NCI-H2196 (cell line): ENCODE data around the gene HAPLN2.

ENCODE experiments used
- DNase-seq: peaks from one replicate; lab custom pipeline; 2025; ENCODE audit not compliant: unreplicated experiment; lab: John Stamatoyannopoulos, UW

Gene HAPLN2

DNA sequence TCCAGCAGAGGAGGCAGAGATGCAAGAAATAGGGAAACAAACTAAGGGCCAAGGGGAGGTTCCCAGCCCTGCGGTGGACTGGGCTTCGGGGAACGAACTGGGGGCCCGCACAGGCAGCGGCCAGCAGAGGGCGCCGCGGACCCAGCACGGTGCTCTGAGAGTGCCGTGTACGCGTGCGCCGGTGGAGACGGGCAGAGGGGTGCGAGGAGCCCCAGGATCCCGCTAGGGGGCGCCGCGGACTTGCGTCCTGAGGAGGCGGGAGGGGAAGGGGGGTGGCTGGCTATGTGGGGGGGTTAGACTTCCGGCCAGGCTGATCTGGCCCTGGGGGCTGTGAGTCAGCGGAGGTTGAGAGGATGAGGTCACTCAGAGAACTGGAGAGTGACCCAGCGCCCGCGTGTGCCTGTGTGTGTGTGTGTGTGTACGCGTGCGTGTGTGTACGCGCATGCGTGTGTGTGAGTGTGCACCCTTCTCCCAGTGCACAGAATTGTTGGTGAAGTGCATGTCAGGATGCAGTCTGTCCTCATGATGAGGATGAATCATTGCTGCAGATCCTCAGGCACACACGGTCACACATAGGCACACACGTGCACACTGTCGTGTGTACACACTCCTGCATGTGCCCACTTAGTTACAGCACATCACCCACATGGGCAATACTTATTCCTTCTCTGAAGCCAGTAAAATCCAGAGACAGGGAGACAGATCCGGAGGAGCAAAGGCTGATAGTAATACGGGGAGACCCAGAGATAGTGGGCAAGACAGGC is 41.0 kb downstream of the HAPLN2 start:
- peak; percentile 99 for DNase-seq

DNA sequence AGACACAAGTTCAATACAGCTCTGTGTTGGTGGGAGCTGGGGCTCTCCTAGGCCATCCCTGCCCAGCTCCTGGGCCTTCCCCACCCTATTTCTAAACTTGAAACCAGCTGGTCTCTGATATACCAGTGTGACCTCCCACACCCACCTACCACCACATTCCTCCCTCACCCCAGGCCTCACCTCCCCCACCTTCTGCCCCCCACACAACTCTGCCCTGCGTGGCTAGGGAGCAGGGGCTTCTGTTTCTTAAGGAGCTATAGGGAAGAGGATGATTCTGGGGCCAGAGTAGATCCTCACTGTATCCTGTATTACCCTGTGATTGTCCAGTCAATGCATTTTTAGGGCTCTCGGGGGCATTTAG is 41.5 kb downstream of the HAPLN2 start:
- DNase-seq = no peak

DNA sequence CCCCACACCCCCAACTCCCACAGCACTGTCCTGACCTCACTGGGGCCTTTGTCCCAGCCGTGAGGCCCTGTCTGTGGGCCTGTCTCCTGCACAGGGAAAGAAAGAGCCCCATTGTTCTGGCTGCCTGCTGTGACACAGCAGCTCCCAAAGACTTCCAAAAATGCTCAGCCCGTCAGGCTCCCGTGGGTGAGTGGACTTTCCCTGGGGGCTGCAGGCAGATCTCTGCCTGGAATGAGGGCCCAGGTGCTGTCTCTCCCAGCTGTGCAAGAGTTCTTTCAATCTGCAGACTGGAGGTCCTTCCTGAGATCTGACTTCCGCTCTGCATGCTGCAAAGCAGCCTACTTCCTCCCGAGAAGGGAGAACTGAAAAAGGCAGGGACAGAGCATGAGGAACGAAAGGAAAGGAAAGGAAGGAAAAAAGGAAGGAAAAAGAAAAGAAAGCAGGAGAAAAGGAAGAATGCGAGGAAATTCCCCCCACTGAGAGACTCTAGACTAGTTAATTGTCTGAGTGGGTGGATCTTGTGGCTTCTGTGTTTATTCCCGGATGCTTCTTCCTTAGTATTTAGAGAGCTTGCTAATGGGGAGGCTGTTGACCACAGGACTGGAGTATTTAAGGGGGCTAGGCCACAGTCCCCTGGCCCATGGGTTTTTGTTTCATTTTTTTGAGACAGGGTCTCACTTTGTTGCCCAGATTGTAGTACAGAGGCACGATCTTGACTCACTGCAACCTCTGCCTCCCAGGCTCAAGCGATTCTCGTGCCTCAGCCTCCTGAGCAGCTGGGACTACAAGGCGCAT is 43.0 kb downstream of the HAPLN2 start:
- no peak for DNase-seq

DNA sequence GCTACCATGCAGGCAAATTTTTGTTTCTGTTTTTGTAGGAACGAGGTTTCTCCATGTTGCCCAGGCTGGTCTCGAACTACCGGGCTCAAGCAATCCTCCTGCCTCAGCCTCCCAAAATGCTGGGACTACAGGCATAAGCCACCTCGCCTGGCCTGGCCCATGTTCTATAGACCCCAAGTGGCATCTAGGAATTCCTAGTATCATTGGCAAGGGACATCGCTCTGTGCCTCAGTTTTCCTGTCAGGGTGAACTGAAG is 43.5 kb downstream of the HAPLN2 start:
- no peak for DNase-seq

DNA sequence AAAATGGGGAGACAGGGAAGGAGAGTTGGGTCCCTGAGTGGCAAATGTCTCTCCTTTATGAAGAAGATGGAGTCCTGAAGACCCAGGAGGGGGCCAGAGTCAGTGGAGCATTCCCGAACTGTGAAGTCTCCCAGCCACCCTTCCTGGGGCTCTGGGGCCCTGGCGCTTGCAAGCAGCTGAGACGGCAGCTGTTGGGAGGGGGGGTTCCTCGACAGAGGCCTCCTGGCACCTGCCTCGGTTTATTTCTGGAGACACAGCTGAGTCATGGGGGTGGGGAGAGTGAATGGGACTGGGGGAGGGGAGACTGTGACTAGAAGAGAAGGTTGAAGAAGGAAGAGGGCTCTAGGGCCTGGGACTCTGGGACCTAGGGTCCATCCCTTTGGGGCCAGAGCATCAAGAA is 44.0 kb downstream of the HAPLN2 start:
- DNase-seq = no peak

DNA sequence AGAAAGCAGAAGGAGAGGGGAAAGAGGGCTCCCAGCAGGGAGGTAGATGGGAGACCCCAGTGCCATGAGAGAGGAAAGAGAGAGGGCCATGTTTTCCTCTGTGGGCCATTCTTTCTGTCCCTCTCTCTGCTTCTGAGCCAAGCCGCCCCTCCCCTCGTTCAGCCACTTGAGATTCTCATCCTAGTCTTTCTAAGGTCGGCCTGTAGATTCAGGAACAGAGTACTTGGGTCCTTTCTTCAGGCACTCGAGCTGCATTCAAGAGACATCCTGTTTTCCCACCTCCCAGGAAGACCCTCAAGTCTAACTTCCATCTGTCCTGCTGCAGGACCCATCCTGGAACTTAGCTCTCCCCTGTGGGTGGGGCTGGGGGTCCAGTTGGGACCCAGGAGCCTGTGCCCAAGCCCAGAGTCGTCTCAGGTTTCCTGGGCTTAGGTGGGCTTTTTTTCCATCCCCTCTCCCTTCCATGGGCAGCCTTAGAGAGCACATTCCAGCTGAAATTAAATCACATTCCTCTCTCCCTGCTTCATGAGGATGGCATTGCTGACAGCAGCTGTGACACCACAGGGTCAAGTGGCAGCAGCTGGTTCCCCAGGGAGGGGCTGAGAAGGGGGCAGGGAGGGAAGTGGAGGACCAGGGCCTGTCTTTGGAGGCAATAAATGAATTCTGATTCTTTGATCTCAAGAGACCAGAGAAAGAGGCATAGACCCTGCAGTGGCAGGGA is 45.0 kb downstream of the HAPLN2 start:
- DNase-seq = peak; percentile 39

DNA sequence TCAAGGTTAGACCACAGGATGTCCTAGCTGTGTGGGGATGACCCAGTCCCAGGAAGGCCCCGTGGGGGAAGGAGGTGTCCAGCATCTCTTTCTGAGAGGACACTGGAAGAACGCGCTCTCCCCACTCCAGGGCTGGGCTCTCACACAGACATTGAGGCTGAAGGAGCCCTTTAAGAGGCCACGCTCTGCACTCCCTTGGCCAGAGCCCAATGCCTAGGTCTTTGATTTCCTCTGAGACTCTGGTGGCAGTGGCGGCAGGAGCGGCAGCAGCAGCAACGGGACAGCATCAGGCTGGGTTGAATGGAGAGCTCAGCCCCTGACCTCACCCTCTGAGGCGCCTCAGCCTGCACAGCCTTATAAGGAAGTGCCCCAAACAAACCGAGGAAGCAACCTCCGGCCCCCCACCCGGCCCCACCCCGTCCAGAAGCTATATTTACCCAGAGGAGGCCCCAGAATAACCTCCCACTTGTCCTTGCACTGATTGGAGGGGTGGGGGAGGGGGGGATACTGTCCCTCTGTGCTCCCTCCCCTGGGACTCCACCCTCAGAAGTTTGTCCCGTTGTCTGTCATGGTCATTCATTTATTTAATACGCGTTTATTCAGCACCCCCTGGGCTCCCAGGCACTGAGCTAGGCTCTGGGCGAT is 45.7 kb downstream of the HAPLN2 start:
- peak; percentile 42 for DNase-seq

DNA sequence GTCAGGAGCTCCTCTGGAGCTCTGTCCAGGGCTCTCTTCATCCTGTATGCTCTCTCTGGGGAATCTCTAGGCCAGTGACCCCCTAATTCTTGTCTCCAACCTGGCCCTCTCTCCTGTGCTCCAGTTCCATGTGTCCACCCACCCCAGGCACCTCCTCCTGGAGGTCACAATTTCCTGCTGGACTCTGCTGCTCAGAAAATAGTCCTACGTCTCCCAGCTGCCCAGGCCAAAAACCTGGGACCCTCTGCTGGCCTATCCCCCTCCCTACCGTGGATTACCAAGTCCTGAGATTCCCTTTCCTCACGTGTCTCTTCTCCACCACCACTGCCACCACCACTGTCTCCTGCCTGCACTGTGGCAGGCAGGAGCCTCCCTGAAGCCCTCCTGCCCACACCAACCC is 46.3 kb downstream of the HAPLN2 start:
- no peak for DNase-seq

DNA sequence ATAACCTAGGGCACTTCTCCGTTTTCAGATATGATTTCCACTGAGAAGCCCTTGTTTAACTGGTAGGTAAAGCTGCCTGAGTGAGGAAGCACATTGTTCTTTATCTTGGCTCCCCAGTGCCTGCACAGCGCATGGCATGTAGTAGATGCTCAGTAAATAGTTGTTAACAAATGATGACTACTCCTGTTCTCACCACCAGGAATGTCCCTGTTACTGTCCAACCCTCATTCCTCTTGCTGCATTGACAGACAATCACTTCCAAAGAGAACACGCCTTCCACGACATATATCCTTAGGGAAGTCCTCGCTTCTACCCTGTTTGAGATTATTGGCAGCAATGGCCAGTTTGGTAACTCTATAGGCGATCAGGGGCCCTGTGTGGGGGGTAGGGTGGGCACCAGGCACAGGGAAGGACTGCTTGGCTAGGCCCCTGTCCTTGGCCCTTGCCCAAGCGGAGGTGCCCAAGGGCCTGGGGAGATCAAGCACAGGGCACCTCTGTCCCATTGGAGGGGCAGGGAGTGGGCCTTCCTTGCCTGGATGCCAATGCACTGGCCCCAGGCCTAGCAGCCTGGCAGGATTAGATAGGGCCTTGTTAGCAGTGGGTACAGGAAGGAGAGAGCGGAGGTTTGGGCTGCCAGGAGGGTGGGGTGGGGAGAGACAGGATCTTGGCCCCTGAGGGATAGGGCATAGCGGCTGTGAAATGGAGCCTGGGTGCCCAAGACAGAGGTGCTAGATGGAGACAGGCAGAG is 47.8 kb downstream of the HAPLN2 start:
- DNase-seq = no peak

DNA sequence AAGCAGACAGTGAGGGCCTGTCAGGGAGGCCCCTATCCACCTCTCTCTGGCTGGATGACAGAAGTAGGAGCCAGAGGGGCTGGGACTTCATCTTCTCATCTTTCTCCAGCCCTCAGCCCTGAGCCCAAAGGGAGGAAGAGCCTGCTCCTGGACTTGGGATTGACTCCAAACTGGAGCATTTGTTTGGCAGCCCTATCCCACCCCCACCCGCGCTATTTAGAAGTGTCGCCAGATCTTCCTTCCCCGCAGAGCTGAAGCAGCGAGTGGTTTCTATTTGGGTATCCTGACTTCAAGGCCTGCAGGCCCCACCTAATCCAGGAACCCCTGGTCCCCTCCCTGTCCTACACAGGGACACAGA is 48.4 kb downstream of the HAPLN2 start:
- DNase-seq = no peak

DNA sequence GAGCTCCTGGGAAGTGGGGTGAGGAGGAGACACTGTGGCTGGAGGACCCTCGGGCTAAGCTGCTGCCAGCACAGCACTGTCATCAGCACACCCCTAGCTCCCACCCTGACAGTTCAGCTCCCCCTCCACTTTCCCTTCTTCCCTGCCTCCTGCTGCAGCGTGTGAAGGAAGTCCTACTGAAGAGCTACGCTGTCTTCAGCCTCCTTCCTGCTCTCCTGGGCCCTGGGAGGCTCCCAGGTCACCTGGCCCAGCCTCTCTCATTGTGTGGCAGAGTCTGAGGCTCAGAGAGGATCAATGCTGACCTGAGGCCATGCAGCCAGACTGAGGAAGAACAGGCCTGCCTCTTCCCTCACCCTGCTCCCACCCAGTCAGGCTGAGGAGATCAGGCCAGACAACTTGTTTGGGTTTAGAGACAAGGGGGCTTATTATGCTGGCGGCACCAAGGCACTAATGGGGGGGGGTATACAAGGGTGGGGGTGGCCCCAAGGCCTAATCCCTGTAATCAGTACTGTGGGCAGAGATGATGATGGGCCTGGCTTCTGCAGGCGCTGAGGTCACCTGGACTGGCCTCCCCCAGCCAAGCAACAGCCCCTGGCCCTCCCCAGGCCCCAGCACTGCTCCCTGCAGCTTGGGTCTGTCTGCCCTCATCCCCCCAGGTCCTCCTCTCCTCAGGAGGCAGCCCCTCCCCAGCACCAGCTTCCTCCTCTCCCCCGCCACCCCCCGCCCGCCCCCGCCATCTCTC is 48.9 kb downstream of the HAPLN2 start:
- DNase-seq = no peak

DNA sequence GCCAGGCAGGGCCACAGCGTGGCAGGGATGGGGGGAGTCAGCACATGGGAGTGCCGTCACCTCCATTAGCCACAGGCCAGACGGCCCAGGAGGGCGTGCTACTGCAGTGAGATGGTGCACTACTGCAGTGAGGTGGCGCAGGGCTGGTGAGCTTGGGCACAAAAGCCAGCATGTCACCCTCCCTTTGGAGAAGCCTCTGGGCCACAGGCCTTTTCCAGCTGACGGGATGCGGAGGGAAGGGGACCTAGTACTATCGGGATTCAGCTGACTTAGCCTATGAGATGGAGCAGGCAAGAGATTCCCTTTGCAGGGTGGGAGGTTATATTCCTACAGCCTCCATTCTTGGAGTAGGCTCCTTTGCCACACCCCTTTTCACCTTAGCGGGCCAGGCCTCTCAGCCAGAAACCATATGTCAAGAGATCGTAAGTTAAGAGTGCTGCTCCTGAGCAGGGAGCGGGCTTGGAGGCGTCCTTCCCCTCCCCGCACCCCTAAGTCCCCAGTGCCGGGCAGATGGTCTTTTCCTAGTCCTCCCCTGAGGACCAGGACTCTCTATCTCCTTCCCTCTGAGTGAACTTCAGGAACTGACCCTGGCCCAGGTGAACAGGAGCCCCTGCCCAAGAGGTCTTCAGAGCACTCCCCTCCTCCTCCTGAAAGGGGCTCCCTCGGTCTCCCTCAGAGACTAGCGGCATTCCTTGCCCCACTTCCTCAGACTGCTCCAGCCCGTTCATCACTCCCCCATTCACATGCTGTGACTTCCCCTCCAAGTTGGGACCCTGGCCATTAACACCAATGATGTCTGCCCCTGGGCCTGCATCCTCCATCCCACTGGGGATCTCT is 49.8 kb downstream of the HAPLN2 start:
- DNase-seq = no peak

DNA sequence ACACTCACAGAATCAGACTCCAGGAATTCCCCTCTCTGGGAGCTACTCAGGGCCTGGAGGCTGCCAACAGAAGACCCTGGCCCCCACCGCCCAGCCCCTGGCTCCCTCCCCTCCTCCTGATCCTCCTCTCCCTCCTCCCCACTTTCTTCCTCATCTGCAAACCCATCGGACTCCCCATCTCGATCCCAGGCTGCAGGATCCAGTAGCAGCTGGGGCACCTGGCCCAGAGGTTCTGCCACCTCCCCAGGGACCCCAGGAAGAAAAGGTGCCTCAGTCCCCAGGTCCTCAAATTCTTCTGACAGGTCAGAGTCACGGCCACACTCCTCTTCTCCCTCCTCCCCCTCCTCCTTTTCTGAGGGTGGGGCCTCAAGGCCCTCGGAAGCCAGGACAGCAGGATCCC is 50.6 kb downstream of the HAPLN2 start:
- no peak for DNase-seq

DNA sequence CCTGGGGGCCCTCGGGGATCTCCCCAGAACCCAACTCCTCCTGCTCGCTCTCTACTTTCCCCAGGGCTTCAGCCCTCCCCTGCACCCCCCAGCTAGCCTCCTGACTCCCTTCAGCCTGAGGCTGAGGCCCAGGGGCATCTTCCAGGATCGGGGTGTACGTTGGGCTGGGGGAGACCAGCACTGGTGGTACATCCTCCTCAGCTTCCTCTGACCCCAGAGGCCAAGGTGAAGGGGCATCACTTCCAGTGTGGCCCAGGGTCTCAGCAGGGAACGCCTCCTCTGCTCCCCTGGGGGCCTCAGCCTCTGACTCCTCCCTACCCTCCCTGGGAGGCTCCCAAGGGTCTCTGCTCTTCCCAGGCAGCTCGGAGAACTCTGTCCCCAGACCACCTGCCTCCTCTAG is 51.1 kb downstream of the HAPLN2 start:
- DNase-seq = no peak

DNA sequence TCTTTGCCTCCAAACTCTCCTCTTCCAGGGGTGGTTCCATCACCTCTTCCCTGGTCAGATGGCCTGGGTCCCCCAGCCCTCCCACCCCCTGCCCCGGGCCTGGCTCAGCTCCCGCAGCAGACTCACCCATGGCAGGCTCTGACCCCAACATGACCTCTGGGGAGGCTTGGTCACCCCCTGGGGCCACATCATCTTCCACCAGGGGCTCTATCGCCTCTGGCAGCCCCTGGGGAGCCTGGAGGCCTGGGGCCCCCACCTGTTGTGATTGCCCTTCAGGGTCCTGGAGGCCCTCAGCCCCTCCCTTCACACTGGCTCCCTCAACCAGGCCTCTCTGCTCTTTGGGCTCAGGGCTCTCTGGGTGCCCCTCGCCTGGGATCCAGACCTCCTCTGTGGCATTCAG is 51.6 kb downstream of the HAPLN2 start:
- DNase-seq = no peak

DNA sequence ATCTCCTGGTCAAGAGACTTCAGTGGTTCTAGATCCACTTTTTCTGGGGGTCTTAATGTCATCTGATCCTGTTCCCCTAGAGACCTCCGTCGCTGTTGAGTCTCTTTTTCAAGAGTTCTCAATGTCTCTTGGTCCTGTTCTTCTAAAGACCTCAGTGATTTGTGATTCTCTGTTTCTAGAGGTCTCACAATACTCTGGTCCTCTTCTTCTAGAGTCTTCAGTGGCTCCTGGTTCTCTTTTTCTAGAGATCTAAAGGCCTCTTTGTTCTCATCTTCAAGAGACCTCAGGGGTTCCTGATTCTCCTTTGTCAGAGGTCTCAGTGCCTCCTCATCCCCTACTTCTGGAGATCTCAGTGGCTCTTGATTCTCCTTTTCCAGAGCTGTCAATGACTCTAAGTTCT is 52.6 kb downstream of the HAPLN2 start:
- no peak for DNase-seq

DNA sequence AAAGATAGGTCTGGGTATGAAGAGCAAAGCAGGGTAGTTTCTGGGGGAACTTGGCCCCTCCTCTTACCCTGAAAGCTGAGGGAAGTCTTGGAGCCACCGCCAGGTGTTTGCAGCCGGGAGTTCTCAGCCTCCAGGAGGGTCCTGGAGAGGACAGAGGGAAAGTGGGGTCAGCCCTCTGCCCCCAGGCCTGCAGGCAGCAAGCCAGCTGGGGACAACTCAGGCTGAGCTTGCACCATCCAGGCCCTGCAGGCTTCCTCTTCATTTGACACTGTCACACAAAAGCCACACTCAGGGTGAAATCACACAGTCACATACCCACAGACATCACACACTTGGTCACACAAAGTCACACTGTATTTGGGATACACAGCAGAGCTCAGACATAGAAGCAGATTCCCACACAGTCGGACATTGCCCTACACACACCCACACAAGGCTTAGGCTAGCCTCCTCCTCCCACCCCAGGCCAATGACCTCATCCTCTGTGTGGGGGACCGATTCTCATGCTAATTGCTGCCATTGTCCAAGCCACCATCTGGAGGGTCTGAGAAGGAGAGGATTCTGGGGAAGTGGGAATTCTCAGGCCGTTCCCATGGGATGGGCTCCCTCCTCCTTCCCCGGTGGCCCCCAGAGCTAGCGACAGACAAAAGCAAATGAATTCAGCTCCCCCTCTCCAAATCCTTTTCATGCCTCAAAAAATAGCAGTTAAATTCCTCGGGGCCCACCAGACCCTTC is 54.3 kb downstream of the HAPLN2 start:
- no peak for DNase-seq
